Epithelial cell of esophagus (primary cell): ENCODE results near the gene HSD11B2.

Source experiments
- DNase-seq: peaks from one replicate; pipeline ENCODE4 v3.0.0; 2010; ENCODE audit warnings: low read depth
- H3K4me3 ChIP-seq: 2 replicates; pipeline ENCODE4 v1.5.1; 2011; ENCODE audit warnings: mild to moderate bottlenecking, low read length, control low read depth
- TF ChIP-seq, protein P1 (sequence below): IDR thresholded peaks from 2 replicates; pipeline ENCODE4 v1.5.1; 2011; ENCODE audit warnings: low read depth, mild to moderate bottlenecking, low read length, control low read depth, inconsistent platforms; ENCODE audit not compliant: insufficient read depth; ENCODE audit errors: missing control alignments

The HSD11B2 gene

DNA sequence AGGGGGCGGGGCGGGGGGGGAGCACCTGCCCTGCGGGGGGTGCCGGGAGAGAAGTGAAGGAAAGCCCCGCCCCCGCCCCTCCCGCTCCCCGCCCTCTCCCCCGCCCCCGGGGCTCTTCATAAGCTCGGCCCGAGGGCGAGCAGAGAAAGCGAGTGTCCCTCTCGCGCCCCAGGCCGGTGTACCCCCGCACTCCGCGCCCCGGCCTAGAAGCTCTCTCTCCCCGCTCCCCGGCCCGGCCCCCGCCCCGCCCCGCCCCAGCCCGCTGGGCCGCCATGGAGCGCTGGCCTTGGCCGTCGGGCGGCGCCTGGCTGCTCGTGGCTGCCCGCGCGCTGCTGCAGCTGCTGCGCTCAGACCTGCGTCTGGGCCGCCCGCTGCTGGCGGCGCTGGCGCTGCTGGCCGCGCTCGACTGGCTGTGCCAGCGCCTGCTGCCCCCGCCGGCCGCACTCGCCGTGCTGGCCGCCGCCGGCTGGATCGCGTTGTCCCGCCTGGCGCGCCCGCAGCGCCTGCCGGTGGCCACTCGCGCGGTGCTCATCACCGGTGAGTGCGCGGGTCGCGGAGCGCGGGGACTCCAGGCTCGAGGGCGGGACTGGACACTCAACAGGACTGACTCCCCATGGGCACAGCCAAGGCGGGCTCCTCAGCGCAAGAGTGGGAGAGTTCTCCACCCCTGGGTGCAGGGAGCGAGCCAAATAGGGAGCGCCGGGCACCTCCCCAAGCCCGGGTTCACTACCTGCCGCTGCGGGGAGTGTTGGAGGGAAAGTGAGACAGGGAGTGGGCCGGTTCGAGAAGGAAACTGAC lies at the start of gene HSD11B2:
TSS of gene HSD11B2 (plus strand) at position 145 of the 798 bp plus-strand sequence. CDS start at position 273, 128 bp downstream.
- peak within 1 kb of the TSS; percentile 39 for H3K4me3 ChIP-seq
- peak; percentile 65 for DNase-seq
- TF ChIP-seq, protein P1, sequence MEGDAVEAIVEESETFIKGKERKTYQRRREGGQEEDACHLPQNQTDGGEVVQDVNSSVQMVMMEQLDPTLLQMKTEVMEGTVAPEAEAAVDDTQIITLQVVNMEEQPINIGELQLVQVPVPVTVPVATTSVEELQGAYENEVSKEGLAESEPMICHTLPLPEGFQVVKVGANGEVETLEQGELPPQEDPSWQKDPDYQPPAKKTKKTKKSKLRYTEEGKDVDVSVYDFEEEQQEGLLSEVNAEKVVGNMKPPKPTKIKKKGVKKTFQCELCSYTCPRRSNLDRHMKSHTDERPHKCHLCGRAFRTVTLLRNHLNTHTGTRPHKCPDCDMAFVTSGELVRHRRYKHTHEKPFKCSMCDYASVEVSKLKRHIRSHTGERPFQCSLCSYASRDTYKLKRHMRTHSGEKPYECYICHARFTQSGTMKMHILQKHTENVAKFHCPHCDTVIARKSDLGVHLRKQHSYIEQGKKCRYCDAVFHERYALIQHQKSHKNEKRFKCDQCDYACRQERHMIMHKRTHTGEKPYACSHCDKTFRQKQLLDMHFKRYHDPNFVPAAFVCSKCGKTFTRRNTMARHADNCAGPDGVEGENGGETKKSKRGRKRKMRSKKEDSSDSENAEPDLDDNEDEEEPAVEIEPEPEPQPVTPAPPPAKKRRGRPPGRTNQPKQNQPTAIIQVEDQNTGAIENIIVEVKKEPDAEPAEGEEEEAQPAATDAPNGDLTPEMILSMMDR = no peak

DNA sequence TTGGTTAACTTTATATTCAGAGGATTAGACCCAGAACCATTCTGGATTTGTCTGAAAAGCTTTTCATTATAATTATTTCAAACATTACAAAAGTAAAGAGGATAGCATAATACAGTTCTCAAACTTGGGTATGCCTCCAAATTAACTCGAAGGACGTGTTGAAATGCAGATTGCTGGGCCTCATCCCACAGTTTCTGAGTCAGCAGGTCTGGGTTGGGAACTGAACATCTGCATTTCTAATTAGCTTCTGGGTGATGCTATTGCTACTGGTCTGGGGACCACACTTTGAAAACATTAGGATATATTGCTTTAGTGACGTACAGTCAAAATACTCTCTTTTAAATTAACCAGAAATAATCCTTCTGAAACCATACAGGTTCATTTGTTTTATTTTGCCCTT lies 47.6 kb upstream of the HSD11B2 start:
- no peak for DNase-seq
- no peak overlapping the region for H3K4me3 ChIP-seq
- TF ChIP-seq, protein P1 = no peak

DNA sequence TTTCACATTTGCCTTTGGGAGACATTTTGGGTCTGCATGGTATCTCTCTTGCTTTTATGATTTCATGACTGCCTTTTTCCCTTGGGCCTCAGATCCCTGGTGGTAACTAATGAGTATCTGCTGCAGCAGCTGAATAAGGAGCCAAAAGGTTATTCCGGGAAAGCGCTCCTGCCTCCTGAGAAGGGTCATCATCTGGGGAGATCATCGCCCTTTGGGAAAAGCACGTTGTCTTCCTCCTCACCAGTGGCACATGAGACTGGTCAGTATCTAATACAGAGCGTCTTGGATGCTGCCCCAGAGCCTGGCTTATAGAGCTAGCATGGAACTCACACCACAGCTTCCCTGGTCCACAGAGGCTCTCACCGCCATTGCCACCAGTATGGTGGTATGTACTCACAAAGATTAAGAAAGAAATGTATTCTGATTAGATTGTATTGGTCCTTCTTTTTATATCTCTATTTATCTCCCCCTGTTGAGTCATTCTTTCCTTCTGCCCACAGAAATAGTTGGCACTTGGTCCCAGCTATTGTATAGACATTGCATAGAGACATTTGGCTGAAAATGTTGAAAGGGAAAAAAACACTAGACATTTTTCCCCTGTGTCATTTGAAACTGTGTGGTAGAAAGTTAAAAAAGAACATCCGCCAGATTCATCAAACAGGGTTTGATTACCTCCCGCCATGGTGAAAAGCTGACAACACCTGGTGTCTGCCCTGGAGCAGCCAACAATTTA lies 46.0 kb upstream of the HSD11B2 start:
- no peak for DNase-seq
- H3K4me3 ChIP-seq = no peak overlapping the region
- TF ChIP-seq, protein P1 = no peak

DNA sequence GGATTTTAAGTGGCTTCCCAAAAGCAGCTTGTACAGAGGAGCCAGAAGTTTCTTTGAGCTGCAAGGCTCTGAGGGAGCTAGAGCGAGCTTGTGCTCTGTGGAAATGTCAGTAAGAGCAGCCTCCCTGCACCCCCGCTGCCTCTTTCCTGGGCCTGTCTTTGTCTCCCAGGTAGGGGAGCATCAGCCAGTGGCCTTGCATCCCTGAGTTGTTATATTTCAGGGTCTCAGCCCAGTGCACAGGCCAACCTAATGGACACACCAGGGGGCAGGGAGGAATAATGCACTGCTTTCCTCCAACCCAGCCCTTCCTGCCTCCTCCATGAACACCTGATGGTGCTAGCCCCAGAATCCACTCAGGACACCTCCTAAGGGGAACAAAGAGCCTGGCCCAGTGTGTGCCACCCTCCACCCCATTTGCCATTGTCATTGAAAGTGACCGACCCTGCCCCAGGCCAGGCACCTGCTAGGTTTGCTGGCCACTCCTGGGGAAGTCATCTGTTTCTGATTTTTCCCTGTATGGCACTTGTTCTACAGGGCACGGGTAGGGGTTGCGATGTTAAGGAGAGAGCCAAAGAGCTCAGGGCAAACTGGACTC lies 44.0 kb upstream of the HSD11B2 start:
- no peak overlapping the region for H3K4me3 ChIP-seq
- no peak for DNase-seq
- TF ChIP-seq, protein P1 = no peak

DNA sequence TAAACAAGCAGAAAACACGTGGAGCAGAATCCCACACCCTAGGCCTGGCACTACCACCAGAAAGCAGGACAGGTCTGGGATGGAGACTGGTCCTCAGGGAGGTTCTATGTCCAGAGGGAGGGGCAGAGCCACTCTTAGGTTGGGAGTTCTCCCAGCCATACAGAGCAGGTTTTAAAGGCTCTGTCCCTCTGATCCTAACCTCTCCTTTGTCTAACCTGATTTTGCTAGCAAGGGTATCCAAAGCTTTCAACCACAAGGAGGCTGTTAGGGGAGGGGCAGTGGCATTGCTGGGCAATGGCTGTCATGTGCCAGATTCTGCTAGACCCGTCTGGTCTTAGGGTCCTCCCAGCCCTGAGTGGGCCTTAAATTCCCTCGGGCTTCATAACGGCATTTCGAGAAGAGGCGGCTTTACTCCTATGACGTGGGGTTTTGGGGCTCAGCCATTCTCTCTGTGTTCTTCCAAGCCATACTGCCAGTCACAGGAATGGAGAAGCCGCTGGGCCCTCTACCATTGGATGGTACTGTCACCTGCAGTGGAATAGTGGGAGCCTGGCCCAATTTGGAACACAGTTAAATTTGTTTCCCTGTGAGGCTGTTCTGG lies 43.3 kb upstream of the HSD11B2 start:
- no peak for DNase-seq
- no peak overlapping the region for H3K4me3 ChIP-seq
- TF ChIP-seq, protein P1 = no peak

DNA sequence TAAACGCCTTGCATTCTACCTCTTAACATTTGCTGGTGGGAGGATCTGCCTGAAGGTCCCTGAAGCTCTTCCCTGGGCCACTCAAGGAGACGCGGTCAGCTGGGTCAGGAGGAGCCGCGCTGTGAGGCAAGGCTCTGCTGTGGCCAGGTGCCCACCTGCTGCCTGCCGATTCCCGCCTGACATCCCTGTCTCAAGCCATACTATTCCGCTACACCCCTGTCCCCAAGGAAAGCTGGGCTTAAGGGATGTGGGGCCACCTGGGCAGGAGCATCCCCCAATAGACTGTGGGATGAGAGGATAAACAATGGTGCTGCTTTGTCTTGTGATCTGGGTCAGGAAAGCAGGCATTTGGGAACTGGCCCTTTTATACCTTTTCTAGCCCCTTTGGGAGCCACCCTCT lies 42.7 kb upstream of the HSD11B2 start:
- H3K4me3 ChIP-seq = no peak overlapping the region
- TF ChIP-seq, protein P1 = no peak
- DNase-seq = no peak
